Fibroblast of mammary gland (primary cell): ENCODE measurements around the gene BCAS4.

Experiments
- DNase-seq: peaks from one replicate; pipeline ENCODE4 v3.0.0-alpha.2; 2010; ENCODE audit warnings: low read depth
- H3K4me3 ChIP-seq: 2 replicates; pipeline ENCODE4 v1.5.1; 2011; ENCODE audit warnings: low read depth, mild to moderate bottlenecking, low read length, moderate library complexity; ENCODE audit not compliant: control insufficient read depth
- TF ChIP-seq, protein P1 (sequence below): conservative IDR thresholded peaks from 2 replicates; pipeline ENCODE4 v1.5.1; 2011; ENCODE audit warnings: low read depth, low read length, inconsistent platforms; ENCODE audit not compliant: control insufficient read depth, insufficient read depth

The BCAS4 gene

GRCh38 chr20:50794846-50795634 is at the start of gene BCAS4:
BCAS4 (plus strand) TSS chr20:50795061; CDS start chr20:50795084, 23 bp downstream.
- H3K4me3 ChIP-seq = peak within 1 kb of the TSS; percentile 72
- DNase-seq = peak; percentile 70
- TF ChIP-seq, protein P1, sequence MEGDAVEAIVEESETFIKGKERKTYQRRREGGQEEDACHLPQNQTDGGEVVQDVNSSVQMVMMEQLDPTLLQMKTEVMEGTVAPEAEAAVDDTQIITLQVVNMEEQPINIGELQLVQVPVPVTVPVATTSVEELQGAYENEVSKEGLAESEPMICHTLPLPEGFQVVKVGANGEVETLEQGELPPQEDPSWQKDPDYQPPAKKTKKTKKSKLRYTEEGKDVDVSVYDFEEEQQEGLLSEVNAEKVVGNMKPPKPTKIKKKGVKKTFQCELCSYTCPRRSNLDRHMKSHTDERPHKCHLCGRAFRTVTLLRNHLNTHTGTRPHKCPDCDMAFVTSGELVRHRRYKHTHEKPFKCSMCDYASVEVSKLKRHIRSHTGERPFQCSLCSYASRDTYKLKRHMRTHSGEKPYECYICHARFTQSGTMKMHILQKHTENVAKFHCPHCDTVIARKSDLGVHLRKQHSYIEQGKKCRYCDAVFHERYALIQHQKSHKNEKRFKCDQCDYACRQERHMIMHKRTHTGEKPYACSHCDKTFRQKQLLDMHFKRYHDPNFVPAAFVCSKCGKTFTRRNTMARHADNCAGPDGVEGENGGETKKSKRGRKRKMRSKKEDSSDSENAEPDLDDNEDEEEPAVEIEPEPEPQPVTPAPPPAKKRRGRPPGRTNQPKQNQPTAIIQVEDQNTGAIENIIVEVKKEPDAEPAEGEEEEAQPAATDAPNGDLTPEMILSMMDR = peak; percentile 39

GRCh38 chr20:50745634-50746137 is 49.2 kb upstream of the BCAS4 start:
- DNase-seq = no peak
- no peak overlapping the region for H3K4me3 ChIP-seq
- TF ChIP-seq, protein P1 = no peak

GRCh38 chr20:50746138-50746940 is 48.5 kb upstream of the BCAS4 start:
- peak; percentile 36 for DNase-seq
- TF ChIP-seq, protein P1 = no peak
- H3K4me3 ChIP-seq = no peak overlapping the region

DNA sequence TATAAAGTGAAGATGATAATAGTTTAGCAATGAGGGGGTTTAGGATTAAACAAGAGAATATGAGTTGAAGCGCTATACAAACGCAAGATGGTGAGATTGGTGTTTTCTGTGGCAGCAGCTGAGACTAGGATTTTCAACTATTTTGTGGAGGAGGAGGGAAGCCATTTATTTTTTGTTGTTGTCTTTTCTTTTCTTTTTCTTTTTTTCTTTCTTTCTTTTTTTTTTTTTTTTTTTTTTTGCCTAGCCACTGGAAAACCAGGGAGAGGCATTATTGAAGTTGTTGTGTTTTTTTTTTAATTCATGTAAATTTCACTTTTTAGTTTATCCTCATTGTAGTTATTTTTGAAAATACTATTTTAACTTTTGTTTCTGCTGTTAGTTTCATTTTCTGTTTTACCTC is 47.6 kb upstream of the BCAS4 start:
- H3K4me3 ChIP-seq = no peak overlapping the region
- TF ChIP-seq, protein P1 = no peak
- no peak for DNase-seq

GRCh38 chr20:50750145-50750671 is 44.7 kb upstream of the BCAS4 start:
- TF ChIP-seq, protein P1 = no peak
- DNase-seq = no peak
- no peak overlapping the region for H3K4me3 ChIP-seq

- no peak overlapping the region for H3K4me3 ChIP-seq
Measured at GRCh38 chr20:50753152-50753551, 41.7 kb upstream of the BCAS4 start.

More at GRCh38 chr20:50753152-50753551, 41.7 kb upstream of the BCAS4 start:
- TF ChIP-seq, protein P1 = no peak
- DNase-seq = no peak
